OCI-LY7 (cell line): Measurements from ENCODE around the gene GPHN. TPM values are rescaled to one million over a fixed set of nuclear protein-coding genes. Genes with fewer than 3 reads are reported as not detected.

ENCODE experiments used
- BruUV-seq: library from RNA; stranded (reverse); fragments of 400-500 nt; replicated peaks from 2 replicates; lab custom pipeline; 2021; lab: Mats Ljungman, UMichigan
- CTCF ChIA-PET: fragments of 300-600 bp; sonication (Branson Sonifier 250); formaldehyde crosslinking; loops from one replicate; lab custom pipeline; 2022; ENCODE audit warnings: antibody characterized with exemption; ENCODE audit not compliant: unreplicated experiment; lab: Charles Lee
- POLR2A ChIA-PET: fragments of 300-600 bp; sonication (Branson Sonifier 250); formaldehyde crosslinking; loops from one replicate; lab custom pipeline; 2022; ENCODE audit warnings: antibody characterized with exemption; lab: Charles Lee
- DNase-seq: peaks from one replicate; pipeline ENCODE4 v3.0.0-alpha.2; 2015; ENCODE audit warnings: low spot score
- H2AFZ ChIP-seq: fragments of 200-600 bp; sonication (generic), shearing (Covaris generic); 2 replicates; pipeline ENCODE4 v1.6.1; 2014; ENCODE audit warnings: mild to moderate bottlenecking, antibody characterized with exemption, low read length, moderate library complexity
- H3K27ac ChIP-seq: fragments of 200-600 bp; sonication (generic); 2 replicates; pipeline ENCODE4 v1.5.1; 2014; ENCODE audit warnings: mixed run types, low read depth, mild to moderate bottlenecking, moderate library complexity, low read length, inconsistent platforms; ENCODE audit not compliant: poor library complexity, severe bottlenecking
- H3K36me3 ChIP-seq: fragments of 200-600 bp; sonication (generic); 2 replicates; pipeline ENCODE4 v1.6.1; 2014; ENCODE audit warnings: mild to moderate bottlenecking, antibody characterized with exemption, low read length, moderate library complexity, mixed read lengths; ENCODE audit not compliant: insufficient read depth
- H3K4me1 ChIP-seq: fragments of 200-600 bp; sonication (generic); 2 replicates; pipeline ENCODE4 v1.5.1; 2014; ENCODE audit warnings: mild to moderate bottlenecking, low read length; ENCODE audit not compliant: insufficient read depth, poor library complexity, severe bottlenecking
- H3K4me2 ChIP-seq: fragments of 200-600 bp; sonication (generic); 2 replicates; pipeline ENCODE4 v1.6.1; 2014; ENCODE audit warnings: mild to moderate bottlenecking, low read length
- H3K4me3 ChIP-seq: fragments of 200-600 bp; sonication (generic); 2 replicates; pipeline ENCODE4 v1.5.1; 2014; ENCODE audit warnings: mild to moderate bottlenecking, low read depth, low read length; ENCODE audit not compliant: poor library complexity, severe bottlenecking
- H3K79me2 ChIP-seq: fragments of 200-600 bp; sonication (generic); 2 replicates; pipeline ENCODE4 v1.6.1; 2016; ENCODE audit warnings: low read depth, mild to moderate bottlenecking, low read length, moderate library complexity, mixed read lengths; ENCODE audit not compliant: insufficient read depth
- H3K9me2 ChIP-seq: fragments of 200-600 bp; sonication (generic); 2 replicates; pipeline ENCODE4 v1.6.1; 2016; ENCODE audit warnings: mild to moderate bottlenecking, low read length, mixed read lengths; ENCODE audit not compliant: insufficient read depth
- H3K9me3 ChIP-seq: fragments of 200-600 bp; sonication (generic); 2 replicates; pipeline ENCODE4 v1.6.1; 2014; ENCODE audit warnings: mild to moderate bottlenecking, mixed run types, low read length, mixed read lengths
- H4K20me1 ChIP-seq: fragments of 200-600 bp; sonication (generic); 2 replicates; pipeline ENCODE4 v1.6.1; 2014; ENCODE audit warnings: mild to moderate bottlenecking, antibody characterized with exemption, low read length, moderate library complexity, mixed read lengths; ENCODE audit not compliant: insufficient read depth
- CTCF ChIP-seq: fragments of 200-600 bp; sonication (generic); conservative IDR thresholded peaks from 2 replicates; pipeline ENCODE4 v1.5.1; 2014; ENCODE audit warnings: mild to moderate bottlenecking, antibody characterized with exemption, low read length, moderate library complexity, mixed read lengths
- EZH2phosphoT487 ChIP-seq: fragments of 200-600 bp; sonication (generic); IDR thresholded peaks from 2 replicates; pipeline ENCODE4 v1.6.1; 2018; ENCODE audit warnings: low read depth, borderline replicate concordance, mild to moderate bottlenecking, mixed run types, antibody characterized with exemption, low read length, moderate library complexity, mixed read lengths
- intact Hi-C: fragments of 100-400 bp; cut with micrococcal nuclease; formaldehyde crosslinking; loops from one replicate; pipeline ENCODE4 v1.10.0; 2022; ENCODE audit not compliant: unreplicated experiment
- total RNA-seq, 2 experiments: library from RNA; depleted of rRNA in 1 of 2; stranded (reverse); fragments of >200 nt in 1 of 2; shearing (Covaris generic) in 1 of 2; gene quantifications; 2 replicates each; pipeline ENCODE4 v1.2.3, GENCODE V29; 2014 to 2022

Gene GPHN
- total RNA-seq, 2 experiments from 2014 or later, result not detected

- no peaks in the 10 kb centered on the region for H3K4me1 ChIP-seq
- POLR2A ChIA-PET, result interaction anchor here (0.6 kb wide), 1 partner anchor 30 kb away, joined by 3 read pairs; no protein-coding TSS in a partner anchor
- CTCF ChIA-PET, result no interaction called here
These were observed 35.7 kb upstream of the GPHN start for GRCh38 chr14:66472251-66472650.

GRCh38 chr14:66473223-66473622, 34.7 kb upstream of the GPHN start:
- H3K9me2 ChIP-seq, result no peaks in the 10 kb centered on the region
- CTCF ChIA-PET, result no interaction called here
- no peak overlapping the region for H3K27ac ChIP-seq
- no peak for DNase-seq
- no peaks in the 10 kb centered on the region for H3K79me2 ChIP-seq
- H3K4me2 ChIP-seq, result no peak overlapping the region
- H2AFZ ChIP-seq, result no peak overlapping the region
- intact Hi-C loops, result no loop called here
- no peaks in the 10 kb centered on the region for H3K4me1 ChIP-seq
- no TSS peak for BruUV-seq
- POLR2A ChIA-PET, result interaction anchor here (0.6 kb wide), 1 partner anchor 119 kb away, joined by 3 read pairs; no protein-coding TSS in a partner anchor
- H4K20me1 ChIP-seq, result no peaks in the 10 kb centered on the region
- TF ChIP-seq CTCF (no peak), EZH2phosphoT487 (no peak)
- H3K4me3 ChIP-seq, result no peak overlapping the region
- no peaks in the 10 kb centered on the region for H3K36me3 ChIP-seq
- H3K9me3 ChIP-seq, result peaks cover 12% of the 10 kb centered on the region

More at GRCh38 chr14:66472251-66472650, 35.7 kb upstream of the GPHN start:
- Histone ChIP-seq H3K27ac (no peak overlapping the region), H2AFZ (no peak overlapping the region), H3K4me3 (no peak overlapping the region), H4K20me1 (no peaks in the 10 kb centered on the region), H3K9me3 (peaks cover 12% of the 10 kb centered on the region), H3K4me2 (no peak overlapping the region), H3K36me3 (no peaks in the 10 kb centered on the region), H3K79me2 (no peaks in the 10 kb centered on the region), H3K9me2 (no peaks in the 10 kb centered on the region)
- no peak for DNase-seq
- no TSS peak for BruUV-seq
- TF ChIP-seq EZH2phosphoT487 (no peak), CTCF (no peak)
- intact Hi-C loops, result no loop called here

DNA sequence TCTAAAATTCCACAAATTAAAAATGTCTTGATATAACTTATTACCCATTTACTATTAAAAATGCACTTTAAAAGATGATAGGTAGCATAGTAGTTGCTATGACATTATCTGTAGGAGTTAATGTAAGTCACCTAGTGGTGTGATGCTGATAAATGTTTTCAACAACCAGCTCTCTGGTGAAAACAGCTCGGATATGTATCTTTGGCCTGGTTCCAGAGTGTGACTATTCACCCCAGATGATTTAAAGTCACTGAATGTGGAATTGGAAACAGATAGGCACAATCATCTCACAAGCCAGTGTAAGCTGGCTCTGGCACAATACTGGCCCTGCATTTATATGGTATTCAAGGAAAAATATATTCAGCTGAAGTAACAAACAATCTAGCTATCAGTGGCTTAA, 31.0 kb upstream of the GPHN start:
- no TSS peak for BruUV-seq

More for the DNA sequence above, 31.0 kb upstream of the GPHN start:
- Histone ChIP-seq H3K4me3 (no peak overlapping the region), H2AFZ (no peak overlapping the region), H3K4me1 (no peaks in the 10 kb centered on the region), H3K27ac (no peak overlapping the region), H3K4me2 (no peak overlapping the region), H3K36me3 (no peaks in the 10 kb centered on the region), H3K79me2 (no peaks in the 10 kb centered on the region), H3K9me2 (no peaks in the 10 kb centered on the region), H4K20me1 (no peaks in the 10 kb centered on the region), H3K9me3 (no peaks in the 10 kb centered on the region)
- intact Hi-C loops, result no loop called here
- no peak for TF ChIP-seq CTCF
- TF ChIP-seq EZH2phosphoT487, result no peak
- no peak for DNase-seq
- POLR2A ChIA-PET, result no interaction called here
- CTCF ChIA-PET, result no interaction called here
